ENCODE data around the gene MBTD1. TPM values are rescaled to one million over a fixed set of nuclear protein-coding genes. Genes with fewer than 3 reads are reported as not detected.

Gene MBTD1
- total and polyA plus RNA-seq, 4 donors = 2.4 to 14.2 (median 7.8) TPM

- H3K27me3 ChIP-seq (ENCODE audit: control insufficient read depth in 4 of 4, insufficient read depth in 4 of 4, low read length in 3 of 4) = no peaks in the 10 kb centered on the region
- H3K9ac ChIP-seq (ENCODE audit: low read depth in 1 of 2, low read length in 2 of 2) = peak overlapping the region; percentile 40 to 83
- DNase-seq (ENCODE audit: low spot score) = no peak
- 15% methylated on average over 21 of the region's 21 CpGs for WGBS
- H3K27ac ChIP-seq (ENCODE audit: low read depth in 1 of 2, low read length in 2 of 2) = peak overlapping the region; percentile 85 to 92
- peaks cover 9 to 29% (median 22%) of the 10 kb centered on the region in 4 donors for H3K36me3 ChIP-seq (ENCODE audit: control insufficient read depth in 4 of 4, insufficient read depth in 3 of 4, low read depth in 1 of 4, low read length in 3 of 4)
- H3K4me1 ChIP-seq (ENCODE audit: control insufficient read depth in 4 of 4, insufficient read depth in 4 of 4, low read length in 3 of 4) = peaks cover 3 to 15% (median 8%) of the 10 kb centered on the region in 4 donors
- H3K4me3 ChIP-seq (ENCODE audit: low read depth in 1 of 3, low read length in 3 of 3) = peak overlapping the region; percentile 70 to 95 (median 79)
- H3K9me3 ChIP-seq (ENCODE audit: control insufficient read depth in 4 of 4, low read length in 3 of 4) = no peaks in the 10 kb centered on the region
- no peak for TF ChIP-seq FOXA1 (IDR thresholded peaks at IDR 0.05)
- peak; percentile 17 for TF ChIP-seq YY1 (IDR thresholded peaks at IDR 0.05)
- TF ChIP-seq RXRA (IDR thresholded peaks at IDR 0.05) = peak; percentile 21 to 59
- no peak for TF ChIP-seq GABPA (IDR thresholded peaks at IDR 0.05 in 1 of 2, conservative IDR thresholded peaks at IDR 0.05 in 1 of 2)
- TF ChIP-seq ATF3 (IDR thresholded peaks at IDR 0.05) = no peak
- TF ChIP-seq SP1 (IDR thresholded peaks at IDR 0.05) = no peak
- TF ChIP-seq RAD21 (IDR thresholded peaks at IDR 0.05) = no peak
- no peak for TF ChIP-seq EGR1 (IDR thresholded peaks at IDR 0.05; ENCODE audit: low read depth in 2 of 2)
- peak; percentile 18 for TF ChIP-seq NR2F2 (IDR thresholded peaks at IDR 0.05)
- no peak for TF ChIP-seq ZBTB33 (IDR thresholded peaks at IDR 0.05)
- TF ChIP-seq JUND (IDR thresholded peaks at IDR 0.05) = no peak
- no peak for TF ChIP-seq MAX (IDR thresholded peaks at IDR 0.05)
- no peak for TF ChIP-seq HNF4G (IDR thresholded peaks at IDR 0.05)
- TF ChIP-seq TAF1 (conservative IDR thresholded peaks at IDR 0.05) = peak; percentile 32
- TF ChIP-seq HNF4A (conservative IDR thresholded peaks at IDR 0.05) = peak in 1 of 2 donors; percentile 19
- TF ChIP-seq FOXA2 (IDR thresholded peaks at IDR 0.05) = no peak
- no peak for TF ChIP-seq REST (IDR thresholded peaks at IDR 0.05)
- TF ChIP-seq CTCF (IDR thresholded peaks at IDR 0.05; ENCODE audit: low read depth, low read length, missing input control) = no peak
Measured at GRCh38 chr17:51165680-51166197, 94.1 kb downstream of the MBTD1 start.

All from liver (tissue), 9 donors.